Activated CD8-positive, alpha-beta memory T cell treated with anti-CD3 and anti-CD28 coated beads, Interleukin-2, amount 50 U/mL, for 1 hour (primary cell): Measurements from ENCODE around the gene NAP1L1.

Experiments
- DNase-seq: peaks from one replicate; pipeline ENCODE4 v3.0.0-alpha.2; 2020; ENCODE audit errors: extremely low read depth

Gene NAP1L1

GRCh38 chr12:76020731-76021672 lies 63.5 kb downstream of the NAP1L1 start:
- DNase-seq = peak; percentile 49

GRCh38 chr12:76020281-76020680 lies 64.2 kb downstream of the NAP1L1 start:
- peak; percentile 45 for DNase-seq

- DNase-seq = no peak
Observed at GRCh38 chr12:76018672-76019071, 65.8 kb downstream of the NAP1L1 start.

- no peak for DNase-seq
Observed at GRCh38 chr12:76018111-76018510, 66.4 kb downstream of the NAP1L1 start.

- DNase-seq = no peak
Observed at GRCh38 chr12:76014007-76014406, 70.5 kb downstream of the NAP1L1 start.

GRCh38 chr12:76013603-76014002 lies 70.9 kb downstream of the NAP1L1 start:
- no peak for DNase-seq

- DNase-seq = no peak
Observed at GRCh38 chr12:76012644-76013043, 71.8 kb downstream of the NAP1L1 start.

- no peak for DNase-seq
Observed at GRCh38 chr12:76010732-76011458, 73.6 kb downstream of the NAP1L1 start.

- DNase-seq = no peak
Observed at GRCh38 chr12:76008428-76008827, 76.1 kb downstream of the NAP1L1 start.

- DNase-seq = no peak
Observed at GRCh38 chr12:76007640-76008039, 76.8 kb downstream of the NAP1L1 start.

- DNase-seq = no peak
Observed at GRCh38 chr12:76006028-76006925, 78.2 kb downstream of the NAP1L1 start.

- DNase-seq = no peak
Observed at GRCh38 chr12:76003355-76003638, 81.2 kb downstream of the NAP1L1 start.

- no peak for DNase-seq
Observed at GRCh38 chr12:76002598-76003354, 81.7 kb downstream of the NAP1L1 start.

GRCh38 chr12:75998292-75999063 lies 86.0 kb downstream of the NAP1L1 start:
- DNase-seq = no peak

GRCh38 chr12:75997658-75998057 lies 86.8 kb downstream of the NAP1L1 start:
- DNase-seq = no peak

GRCh38 chr12:75996861-75997447 lies 87.5 kb downstream of the NAP1L1 start:
- no peak for DNase-seq

GRCh38 chr12:75995691-75996090 lies 88.8 kb downstream of the NAP1L1 start:
- DNase-seq = no peak

- no peak for DNase-seq
Observed at GRCh38 chr12:75994069-75994740, 90.3 kb downstream of the NAP1L1 start.

- no peak for DNase-seq
Observed at GRCh38 chr12:75991753-75992152, 92.7 kb downstream of the NAP1L1 start.
